ENCODE measurements around the gene CTNND1.

DNA sequence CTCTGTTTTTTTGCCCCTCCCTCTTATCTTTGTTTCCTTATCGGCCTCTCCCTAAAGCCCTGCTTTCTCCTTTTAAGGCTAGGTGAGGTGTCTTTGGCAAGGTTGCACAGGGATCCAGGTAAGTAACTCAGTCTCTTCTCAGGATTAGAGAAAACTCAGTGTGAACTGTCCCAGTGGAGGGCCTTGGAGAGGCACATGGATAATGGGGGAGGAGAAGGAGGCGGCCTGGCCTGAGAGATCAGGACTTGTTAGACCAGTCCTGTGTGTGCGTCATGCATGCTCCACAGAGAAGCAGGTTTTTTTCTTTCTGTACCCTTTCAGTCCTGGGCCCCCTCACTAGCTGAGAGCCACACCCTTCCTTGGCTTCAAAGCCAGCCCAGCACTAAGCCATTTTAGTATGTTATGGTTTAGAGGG lies 19.9 kb downstream of the CTNND1 start:
- TF ChIP-seq EP300 (IDR thresholded peaks at IDR 0.05): peak in 2 of 4 donors; percentile 19 to 79
- TF ChIP-seq, protein P1, sequence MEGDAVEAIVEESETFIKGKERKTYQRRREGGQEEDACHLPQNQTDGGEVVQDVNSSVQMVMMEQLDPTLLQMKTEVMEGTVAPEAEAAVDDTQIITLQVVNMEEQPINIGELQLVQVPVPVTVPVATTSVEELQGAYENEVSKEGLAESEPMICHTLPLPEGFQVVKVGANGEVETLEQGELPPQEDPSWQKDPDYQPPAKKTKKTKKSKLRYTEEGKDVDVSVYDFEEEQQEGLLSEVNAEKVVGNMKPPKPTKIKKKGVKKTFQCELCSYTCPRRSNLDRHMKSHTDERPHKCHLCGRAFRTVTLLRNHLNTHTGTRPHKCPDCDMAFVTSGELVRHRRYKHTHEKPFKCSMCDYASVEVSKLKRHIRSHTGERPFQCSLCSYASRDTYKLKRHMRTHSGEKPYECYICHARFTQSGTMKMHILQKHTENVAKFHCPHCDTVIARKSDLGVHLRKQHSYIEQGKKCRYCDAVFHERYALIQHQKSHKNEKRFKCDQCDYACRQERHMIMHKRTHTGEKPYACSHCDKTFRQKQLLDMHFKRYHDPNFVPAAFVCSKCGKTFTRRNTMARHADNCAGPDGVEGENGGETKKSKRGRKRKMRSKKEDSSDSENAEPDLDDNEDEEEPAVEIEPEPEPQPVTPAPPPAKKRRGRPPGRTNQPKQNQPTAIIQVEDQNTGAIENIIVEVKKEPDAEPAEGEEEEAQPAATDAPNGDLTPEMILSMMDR (IDR thresholded peaks at IDR 0.05): no peak
